H1 (cell line): ENCODE results near the gene JAKMIP3. TPM values are rescaled to one million over a fixed set of nuclear protein-coding genes. Genes with fewer than 3 reads are reported as not detected.

Experiments
- RAD21 ChIP-seq, 2 experiments: IDR thresholded peaks in 1 of 2; conservative IDR thresholded peaks in 1 of 2; 2 replicates each; pipeline ENCODE4 v1.6.1; 2011; ENCODE audit warnings: low read depth in 2 of 2, low read length in 2 of 2, improper control_type of control experiment in 1 of 2, inconsistent platforms in 1 of 2, mild to moderate bottlenecking in 1 of 2, moderate library complexity in 1 of 2
- SP2 ChIP-seq: IDR thresholded peaks from 2 replicates; pipeline ENCODE4 v1.6.1; 2012; ENCODE audit warnings: mild to moderate bottlenecking, low read length, inconsistent platforms
- TEAD4 ChIP-seq: IDR thresholded peaks from 2 replicates; pipeline ENCODE4 v1.6.1; 2012; ENCODE audit warnings: low read depth, low read length, inconsistent platforms, mixed read lengths
- YY1 ChIP-seq: IDR thresholded peaks from 2 replicates; pipeline ENCODE4 v1.6.1; 2011; ENCODE audit warnings: low read depth, mild to moderate bottlenecking, low read length
- polyA plus RNA-seq, 7 experiments: library from polyadenylated mRNA; depleted of rRNA in 3 of 7; stranded (reverse) in 5 of 7; unstranded in 2 of 7; fragments of >200 nt in 5 of 7; fragments of 200-250 nt in 2 of 7; gene quantifications; 1 replicate in 5 of 7; 2 replicates in 1 of 7; 4 replicates in 1 of 7; pipeline versions ENCODE4 v1.2.1 to v1.2.3, GENCODE V29; 2011 to 2013; ENCODE audit warnings: missing spikeins in 2 of 7, mixed read lengths in 2 of 7
- total RNA-seq: library from RNA; stranded (reverse); fragmentation: NEBNext Ultra II Directional; extraction: Animal tissue kit (Norgen Biotek cat#: 25700); gene quantifications from 2 replicates; pipeline ENCODE4 v1.2.1, GENCODE V29; 2021

Gene JAKMIP3
- total and polyA plus RNA-seq, 2 of the 8 experiments (the other 6 are each of a cell fraction or from before 2014, with no cell fraction given), result 0.83 to 0.91 TPM

GRCh38 chr10:132096863-132097478, 31.2 kb downstream of the JAKMIP3 start (continued):
- no peak for TF ChIP-seq RAD21 (IDR thresholded peaks at IDR 0.05 in 1 of 2, conservative IDR thresholded peaks at IDR 0.05 in 1 of 2; ENCODE audit: low read depth in 2 of 2, low read length in 2 of 2)
- TF ChIP-seq YY1, result no peak
- TF ChIP-seq SP2, result no peak
- TF ChIP-seq TEAD4, result no peak
